Cerebellar nuclear complex (tissue), 1 donor: ENCODE data around the gene GNG12.

Experiments used
- DNase-seq, 2 experiments: peaks; one replicate each; lab custom pipeline; 2025; lab: John Stamatoyannopoulos, UW

Gene GNG12

GRCh38 chr1:67815303-67816094 is 17.8 kb downstream of the GNG12 start:
- no peak for DNase-seq

GRCh38 chr1:67814121-67814772 is 19.0 kb downstream of the GNG12 start:
- no peak for DNase-seq

GRCh38 chr1:67812226-67812625 is 21.0 kb downstream of the GNG12 start:
- no peak for DNase-seq

- DNase-seq = no peak
These were observed 21.5 kb downstream of the GNG12 start for GRCh38 chr1:67811781-67812180.

GRCh38 chr1:67809887-67810286 is 23.4 kb downstream of the GNG12 start:
- DNase-seq = no peak

GRCh38 chr1:67807282-67807681 is 26.0 kb downstream of the GNG12 start:
- no peak for DNase-seq

GRCh38 chr1:67804710-67805109 is 28.6 kb downstream of the GNG12 start:
- no peak for DNase-seq

- no peak for DNase-seq
These were observed 29.6 kb downstream of the GNG12 start for GRCh38 chr1:67803380-67804279.

- no peak for DNase-seq
These were observed 30.7 kb downstream of the GNG12 start for GRCh38 chr1:67802565-67802964.

GRCh38 chr1:67801903-67802302 is 31.4 kb downstream of the GNG12 start:
- DNase-seq = no peak

- no peak for DNase-seq
These were observed 37.9 kb downstream of the GNG12 start for GRCh38 chr1:67795179-67795912.

GRCh38 chr1:67793562-67793961 is 39.7 kb downstream of the GNG12 start:
- DNase-seq = no peak

GRCh38 chr1:67792741-67793458 is 40.4 kb downstream of the GNG12 start:
- no peak for DNase-seq

- no peak for DNase-seq
These were observed 41.2 kb downstream of the GNG12 start for GRCh38 chr1:67792103-67792502.

GRCh38 chr1:67791686-67792085 is 41.6 kb downstream of the GNG12 start:
- DNase-seq = no peak

- no peak for DNase-seq
These were observed 42.0 kb downstream of the GNG12 start for GRCh38 chr1:67791261-67791660.

- DNase-seq = no peak
These were observed 43.0 kb downstream of the GNG12 start for GRCh38 chr1:67790201-67790692.

GRCh38 chr1:67789551-67789950 is 43.7 kb downstream of the GNG12 start:
- no peak for DNase-seq

- no peak for DNase-seq
These were observed 44.4 kb downstream of the GNG12 start for GRCh38 chr1:67788904-67789303.

GRCh38 chr1:67788238-67788790 is 45.0 kb downstream of the GNG12 start:
- DNase-seq = no peak

GRCh38 chr1:67787746-67788145 is 45.5 kb downstream of the GNG12 start:
- no peak for DNase-seq
